Chondrocyte (in vitro differentiated cells): ENCODE measurements around the gene FREY1. TPM values are rescaled to one million over a fixed set of nuclear protein-coding genes. Genes with fewer than 3 reads are reported as not detected.

ENCODE experiments used
- DNase-seq: peaks from one replicate; pipeline ENCODE4 v3.0.0; 2021; ENCODE audit warnings: mixed read lengths, low spot score
- H3K27ac Mint-ChIP-seq: one replicate; pipeline ENCODE4 v1.8.0; 2021; ENCODE audit warnings: mild to moderate bottlenecking, moderate library complexity, mixed read lengths; ENCODE audit not compliant: unreplicated experiment
- H3K27me3 Mint-ChIP-seq: 2 replicates; pipeline ENCODE4 v1.8.0; 2021; ENCODE audit warnings: low read depth, mixed read lengths
- H3K36me3 Mint-ChIP-seq: 2 replicates; pipeline ENCODE4 v1.8.0; 2021; ENCODE audit warnings: low read depth, mixed read lengths
- H3K4me1 Mint-ChIP-seq: 2 replicates; pipeline ENCODE4 v1.8.0; 2021; ENCODE audit warnings: low read depth, mild to moderate bottlenecking, mixed read lengths
- H3K4me3 Mint-ChIP-seq: one replicate; pipeline ENCODE4 v1.8.0; 2021; ENCODE audit warnings: mild to moderate bottlenecking, moderate library complexity, mixed read lengths; ENCODE audit not compliant: unreplicated experiment
- H3K9me3 Mint-ChIP-seq: 2 replicates; pipeline ENCODE4 v1.8.0; 2021; ENCODE audit warnings: low read depth, mixed read lengths
- CTCF ChIP-seq: fragments of 200-600 bp; sonication (generic); IDR thresholded peaks from 2 replicates; pipeline ENCODE4 v1.5.0; 2021; ENCODE audit warnings: antibody characterized with exemption, mild to moderate bottlenecking, moderate library complexity
- total RNA-seq: library from RNA; stranded (reverse); gene quantifications from 3 replicates; pipeline ENCODE4 v1.2.1, GENCODE V29; 2021

The FREY1 gene
- total RNA-seq, 1 donor from 2014 or later: 0.80 TPM

GRCh38 chr11:45894555-45895247, 12.4 kb downstream of the FREY1 start:
- no peak overlapping the region for H3K4me3 Mint-ChIP-seq
- peaks cover 18% of the 10 kb centered on the region for H3K27me3 Mint-ChIP-seq
- no peak for DNase-seq
- no peaks in the 10 kb centered on the region for H3K9me3 Mint-ChIP-seq
- no peaks in the 10 kb centered on the region for H3K36me3 Mint-ChIP-seq
- no peak for TF ChIP-seq CTCF
- H3K27ac Mint-ChIP-seq: no peak overlapping the region
- H3K4me1 Mint-ChIP-seq: no peaks in the 10 kb centered on the region

GRCh38 chr11:45892856-45893255, 14.2 kb downstream of the FREY1 start:
- no peak for DNase-seq
- Mint-ChIP-seq H3K36me3 (no peaks in the 10 kb centered on the region), H3K9me3 (no peaks in the 10 kb centered on the region), H3K4me1 (no peaks in the 10 kb centered on the region), H3K4me3 (no peak overlapping the region), H3K27me3 (peaks cover 18% of the 10 kb centered on the region), H3K27ac (no peak overlapping the region)
- TF ChIP-seq CTCF: no peak

GRCh38 chr11:45890886-45891550, 16.1 kb downstream of the FREY1 start:
- Mint-ChIP-seq H3K9me3 (no peaks in the 10 kb centered on the region), H3K27me3 (peaks cover 20% of the 10 kb centered on the region), H3K4me3 (no peak overlapping the region), H3K27ac (no peak overlapping the region), H3K4me1 (no peaks in the 10 kb centered on the region), H3K36me3 (no peaks in the 10 kb centered on the region)
- no peak for DNase-seq
- no peak for TF ChIP-seq CTCF

GRCh38 chr11:45889966-45890365, 17.1 kb downstream of the FREY1 start:
- Mint-ChIP-seq H3K9me3 (no peaks in the 10 kb centered on the region), H3K4me1 (peaks cover 4% of the 10 kb centered on the region), H3K27ac (no peak overlapping the region), H3K27me3 (peaks cover 18% of the 10 kb centered on the region), H3K4me3 (no peak overlapping the region), H3K36me3 (no peaks in the 10 kb centered on the region)
- DNase-seq: no peak
- no peak for TF ChIP-seq CTCF

GRCh38 chr11:45889555-45889954, 17.5 kb downstream of the FREY1 start:
- Mint-ChIP-seq H3K36me3 (no peaks in the 10 kb centered on the region), H3K4me1 (peaks cover 6% of the 10 kb centered on the region), H3K27me3 (peaks cover 16% of the 10 kb centered on the region), H3K9me3 (no peaks in the 10 kb centered on the region), H3K27ac (no peak overlapping the region), H3K4me3 (no peak overlapping the region)
- no peak for TF ChIP-seq CTCF
- no peak for DNase-seq
